Mesothelial cell of epicardium (in vitro differentiated cells): ENCODE data around the gene AGO3. TPM values are rescaled to one million over a fixed set of nuclear protein-coding genes. Genes with fewer than 3 reads are reported as not detected.

Experiments
- DNase-seq, 2 experiments: peaks; one replicate each; pipeline ENCODE4 v3.0.0; 2021; ENCODE audit warnings: low spot score in 2 of 2; ENCODE audit not compliant: unreplicated experiment in 2 of 2
- H3K27ac Mint-ChIP-seq: 2 replicates; pipeline ENCODE4 v1.8.0; 2021; ENCODE audit warnings: mixed read lengths
- H3K27me3 Mint-ChIP-seq: 2 replicates; pipeline ENCODE4 v1.8.0; 2021; ENCODE audit warnings: low read depth, mixed read lengths
- H3K36me3 Mint-ChIP-seq: 2 replicates; pipeline ENCODE4 v1.8.0; 2021; ENCODE audit warnings: mixed read lengths
- H3K4me1 Mint-ChIP-seq: 2 replicates; pipeline ENCODE4 v1.8.0; 2021; ENCODE audit warnings: mixed read lengths
- H3K4me3 Mint-ChIP-seq: 2 replicates; pipeline ENCODE4 v1.8.0; 2021; ENCODE audit warnings: mild to moderate bottlenecking, moderate library complexity, mixed read lengths
- H3K9me3 Mint-ChIP-seq: 2 replicates; pipeline ENCODE4 v1.8.0; 2021; ENCODE audit warnings: mixed read lengths
- CTCF ChIP-seq: fragments of 200-600 bp; sonication (generic); IDR thresholded peaks from one replicate; pipeline ENCODE4 v1.5.0; 2021; ENCODE audit warnings: antibody characterized with exemption; ENCODE audit not compliant: unreplicated experiment
- total RNA-seq: library from RNA; stranded (reverse); gene quantifications from 3 replicates; pipeline ENCODE4 v1.2.1, GENCODE V29; 2021

AGO3 gene
- total RNA-seq, 1 donor from 2014 or later, result 52.2 TPM

- peaks cover 2% of the 10 kb centered on the region for H3K36me3 Mint-ChIP-seq
Observed at GRCh38 chr1:35927472-35927871, 3.4 kb upstream of the AGO3 start.

GRCh38 chr1:35929730-35930592 lies 944 bp upstream of the AGO3 start:
- no peak for TF ChIP-seq CTCF
- peak; percentile 21 to 42 for DNase-seq
- no peaks in the 10 kb centered on the region for H3K36me3 Mint-ChIP-seq
- no peaks in the 10 kb centered on the region for H3K27me3 Mint-ChIP-seq
- peaks cover 36% of the 10 kb centered on the region for H3K4me1 Mint-ChIP-seq
- H3K9me3 Mint-ChIP-seq, result no peaks in the 10 kb centered on the region
- H3K27ac Mint-ChIP-seq, result peak overlapping the region; percentile 98
- H3K4me3 Mint-ChIP-seq, result peak overlapping the region; percentile 90

More at GRCh38 chr1:35927472-35927871, 3.4 kb upstream of the AGO3 start:
- H3K27me3 Mint-ChIP-seq, result no peaks in the 10 kb centered on the region
- DNase-seq, result no peak
- no peak for TF ChIP-seq CTCF
- H3K4me1 Mint-ChIP-seq, result peaks cover 23% of the 10 kb centered on the region
- no peaks in the 10 kb centered on the region for H3K9me3 Mint-ChIP-seq
- H3K4me3 Mint-ChIP-seq, result no peak overlapping the region
- H3K27ac Mint-ChIP-seq, result no peak overlapping the region

- H3K9me3 Mint-ChIP-seq, result no peaks in the 10 kb centered on the region
- H3K4me3 Mint-ChIP-seq, result peak overlapping the region; percentile 83
- no peaks in the 10 kb centered on the region for H3K36me3 Mint-ChIP-seq
- peak overlapping the region; percentile 95 for H3K27ac Mint-ChIP-seq
- no peaks in the 10 kb centered on the region for H3K27me3 Mint-ChIP-seq
- no peak for TF ChIP-seq CTCF
- peaks cover 48% of the 10 kb centered on the region for H3K4me1 Mint-ChIP-seq
- DNase-seq, result peak in 1 of 2 experiments; percentile 21
Observed at GRCh38 chr1:35931446-35932157, 697 bp downstream of the AGO3 start.

GRCh38 chr1:35932158-35932636 lies 1.3 kb downstream of the AGO3 start:
- Mint-ChIP-seq H3K36me3 (no peaks in the 10 kb centered on the region), H3K4me3 (peak overlapping the region; percentile 83), H3K27ac (peak overlapping the region; percentile 95), H3K4me1 (peaks cover 48% of the 10 kb centered on the region), H3K9me3 (no peaks in the 10 kb centered on the region), H3K27me3 (no peaks in the 10 kb centered on the region)
- DNase-seq, result no peak
- TF ChIP-seq CTCF, result no peak

- H3K27ac Mint-ChIP-seq, result no peak overlapping the region
- no peaks in the 10 kb centered on the region for H3K9me3 Mint-ChIP-seq
- H3K4me1 Mint-ChIP-seq, result peaks cover 48% of the 10 kb centered on the region
- peak overlapping the region; percentile 83 for H3K4me3 Mint-ChIP-seq
- H3K36me3 Mint-ChIP-seq, result no peaks in the 10 kb centered on the region
- DNase-seq, result no peak
- no peaks in the 10 kb centered on the region for H3K27me3 Mint-ChIP-seq
- no peak for TF ChIP-seq CTCF
Observed at GRCh38 chr1:35932941-35933340, 2.0 kb downstream of the AGO3 start.
